Transverse colon (tissue), 4 donors: ENCODE data around the gene SPDYE4. TPM values are rescaled to one million over a fixed set of nuclear protein-coding genes. Genes with fewer than 3 reads are reported as not detected.

Experiments
- DNase-seq: peaks from one replicate; pipeline ENCODE4 v3.0.0-alpha.2; 2019
- H3K27ac ChIP-seq, 4 donors: fragments of 200-600 bp; sonication (generic); 2 replicates each; pipeline ENCODE4 v1.5.1; 2016 to 2018; ENCODE audit warnings: inconsistent platforms in 4 of 4
- H3K27me3 ChIP-seq: fragments of 200-600 bp; sonication (generic); 2 replicates; pipeline ENCODE4 v1.5.1; 2017; ENCODE audit warnings: inconsistent platforms
- H3K36me3 ChIP-seq, 4 donors: fragments of 200-600 bp; sonication (generic); 2 replicates each; pipeline ENCODE4 v1.5.1; 2017 to 2019; ENCODE audit warnings: inconsistent platforms in 4 of 4
- H3K4me1 ChIP-seq, 4 donors: fragments of 200-600 bp; sonication (generic); 2 replicates each; pipeline ENCODE4 v1.5.1; 2017 to 2020; ENCODE audit warnings: inconsistent platforms in 4 of 4
- H3K4me3 ChIP-seq, 4 donors: fragments of 200-600 bp; sonication (generic); 1 replicate in 1 of 4; 2 replicates in 3 of 4; pipeline versions ENCODE4 v1.5.1 to v1.6.1; 2017 to 2019; ENCODE audit warnings: inconsistent platforms in 4 of 4
- H3K9me3 ChIP-seq, 2 donors: fragments of 200-600 bp; sonication (generic); 2 replicates each; pipeline ENCODE4 v1.5.1; 2017 to 2019; ENCODE audit warnings: inconsistent platforms in 2 of 2
- EP300 ChIP-seq: sonication (generic); formaldehyde crosslinking; IDR thresholded peaks from one replicate; pipeline ENCODE4 v1.6.1; 2017; ENCODE audit warnings: antibody characterized with exemption, low read depth
- POLR2A ChIP-seq: fragments of 450-650 bp; IDR thresholded peaks from one replicate; pipeline ENCODE4 v1.6.1; 2016; ENCODE audit warnings: antibody characterized with exemption, mild to moderate bottlenecking, moderate library complexity
- POLR2AphosphoS5 ChIP-seq, 3 donors: sonication (generic); formaldehyde crosslinking; IDR thresholded peaks; one replicate each; pipeline ENCODE4 v1.6.1; 2016; ENCODE audit warnings: antibody characterized with exemption in 3 of 3
- WGBS, 2 donors: methylation state at CpG; one replicate each; pipeline ENCODE4 v1.1.5; 2018; ENCODE audit warnings: low coverage in 1 of 2; 5-methylcytosine and 5-hydroxymethylcytosine counted together
- in situ Hi-C, 4 donors: fragments of 200-750 bp; cut with MboI; loops; one replicate each; pipeline versions ENCODE4 v1.15.0 to v1.15.1; 2017; ENCODE audit warnings: low sequenced_read_pairs in 3 of 4, low pct_ligation_motif_present in 1 of 4, low pct_unique_long_range_greater_than_20kb in 1 of 4
- intact Hi-C: fragments of 100-400 bp; cut with DNase I; formaldehyde crosslinking; loops from one replicate; pipeline ENCODE4 v1.15.1; 2023; ENCODE audit warnings: low total_unique reads
- total RNA-seq, 4 donors: library from RNA; depleted of rRNA; stranded (reverse); fragments of >200 nt; gene quantifications; one replicate each; pipeline ENCODE4 v1.1.0, GENCODE V29; 2016
- TF ChIP-seq, protein P1 (sequence below), 5 experiments: fragments of 200-600 bp in 3 of 5; fragments of 450-650 bp in 2 of 5; sonication (generic) in 3 of 5; IDR thresholded peaks; 1 replicate in 2 of 5; 2 replicates in 3 of 5; pipeline ENCODE4 v1.5.1; 2016 to 2017; ENCODE audit warnings: antibody characterized with exemption in 5 of 5, inconsistent platforms in 3 of 5, mild to moderate bottlenecking in 2 of 5, moderate library complexity in 1 of 5

The SPDYE4 gene
- total RNA-seq, 4 donors from 2014 or later, result not detected

- H3K4me1 ChIP-seq, result peaks cover 0 to 6% (median 0%) of the 10 kb centered on the region in 4 donors
- H3K27ac ChIP-seq, result no peak overlapping the region
- no peak overlapping the region for H3K4me3 ChIP-seq
- no peaks in the 10 kb centered on the region for H3K36me3 ChIP-seq
- in situ Hi-C loops, result no loop called here
- 73 to 85% methylated on average over 4 of the region's 4 CpGs for WGBS, 2 donors
- H3K9me3 ChIP-seq, result no peaks in the 10 kb centered on the region
- peaks cover 8% of the 10 kb centered on the region for H3K27me3 ChIP-seq
- intact Hi-C loops, result no loop called here
- DNase-seq, result no peak
- TF ChIP-seq POLR2AphosphoS5 (IDR thresholded peaks at IDR 0.05), result no peak
Observed at GRCh38 chr17:8781776-8782175, 23.4 kb upstream of the SPDYE4 start.

DNA sequence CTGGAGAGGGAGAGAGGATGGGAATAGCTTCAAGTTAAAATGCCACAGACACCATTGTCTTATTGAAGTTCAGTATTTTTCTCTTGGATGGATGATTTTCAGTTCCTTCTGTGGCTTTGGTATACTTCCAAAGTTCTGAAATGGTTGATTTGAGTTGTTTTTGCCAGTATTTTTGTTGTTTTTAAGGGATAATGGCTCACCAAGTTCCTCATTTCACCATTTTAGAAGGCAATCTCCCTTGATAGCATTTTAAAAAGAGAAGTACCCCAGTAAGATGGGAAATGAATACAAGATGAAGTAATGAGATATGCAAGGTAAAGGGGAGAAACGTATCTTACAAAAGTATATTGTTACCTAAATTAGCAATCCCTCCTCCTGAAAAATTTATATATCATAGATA lies 18.5 kb upstream of the SPDYE4 start:
- intact Hi-C loops (no loop called here), in situ Hi-C loops (no loop called here)
- Histone ChIP-seq H3K4me3 (no peak overlapping the region), H3K27me3 (peaks cover 15% of the 10 kb centered on the region), H3K9me3 (peaks cover 0 to 3% of the 10 kb centered on the region in 2 donors), H3K4me1 (no peaks in the 10 kb centered on the region), H3K27ac (no peak overlapping the region), H3K36me3 (no peaks in the 10 kb centered on the region)
- 67 to 76% methylated on average over 1 of the region's 1 CpG for WGBS, 2 donors
- TF ChIP-seq EP300 (no peak), POLR2A (no peak)
- DNase-seq, result no peak

DNA sequence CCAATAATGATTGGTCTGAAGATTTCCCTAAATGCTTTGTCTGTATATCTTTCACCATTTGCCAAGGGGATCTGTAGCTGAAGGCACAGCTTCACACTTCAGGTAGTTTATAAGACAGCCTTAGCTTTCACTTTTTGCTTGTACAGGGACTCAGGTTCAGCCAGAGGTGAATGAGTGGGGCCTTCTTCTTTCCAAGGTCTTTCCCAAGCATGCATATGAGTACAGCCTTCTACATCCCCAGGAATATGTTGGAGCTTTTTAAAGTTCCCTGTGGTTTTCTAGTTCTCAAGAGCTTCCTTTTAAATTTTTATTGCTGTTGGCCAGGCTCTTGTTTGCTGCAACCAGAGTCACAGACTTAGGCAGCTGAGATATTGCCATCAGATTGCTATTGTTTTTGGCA lies 17.9 kb upstream of the SPDYE4 start:
- Histone ChIP-seq H3K4me3 (no peak overlapping the region), H3K27ac (no peak overlapping the region), H3K4me1 (no peaks in the 10 kb centered on the region), H3K9me3 (peaks cover 0 to 3% of the 10 kb centered on the region in 2 donors), H3K27me3 (peaks cover 15% of the 10 kb centered on the region), H3K36me3 (no peaks in the 10 kb centered on the region)
- TF ChIP-seq POLR2A (no peak), POLR2AphosphoS5 (IDR thresholded peaks at IDR 0.05) (no peak), EP300 (no peak)
- TF ChIP-seq, protein P1, sequence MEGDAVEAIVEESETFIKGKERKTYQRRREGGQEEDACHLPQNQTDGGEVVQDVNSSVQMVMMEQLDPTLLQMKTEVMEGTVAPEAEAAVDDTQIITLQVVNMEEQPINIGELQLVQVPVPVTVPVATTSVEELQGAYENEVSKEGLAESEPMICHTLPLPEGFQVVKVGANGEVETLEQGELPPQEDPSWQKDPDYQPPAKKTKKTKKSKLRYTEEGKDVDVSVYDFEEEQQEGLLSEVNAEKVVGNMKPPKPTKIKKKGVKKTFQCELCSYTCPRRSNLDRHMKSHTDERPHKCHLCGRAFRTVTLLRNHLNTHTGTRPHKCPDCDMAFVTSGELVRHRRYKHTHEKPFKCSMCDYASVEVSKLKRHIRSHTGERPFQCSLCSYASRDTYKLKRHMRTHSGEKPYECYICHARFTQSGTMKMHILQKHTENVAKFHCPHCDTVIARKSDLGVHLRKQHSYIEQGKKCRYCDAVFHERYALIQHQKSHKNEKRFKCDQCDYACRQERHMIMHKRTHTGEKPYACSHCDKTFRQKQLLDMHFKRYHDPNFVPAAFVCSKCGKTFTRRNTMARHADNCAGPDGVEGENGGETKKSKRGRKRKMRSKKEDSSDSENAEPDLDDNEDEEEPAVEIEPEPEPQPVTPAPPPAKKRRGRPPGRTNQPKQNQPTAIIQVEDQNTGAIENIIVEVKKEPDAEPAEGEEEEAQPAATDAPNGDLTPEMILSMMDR (IDR thresholded peaks at IDR 0.05), result no peak
- intact Hi-C loops, result no loop called here
- in situ Hi-C loops, result no loop called here
- no peak for DNase-seq

DNA sequence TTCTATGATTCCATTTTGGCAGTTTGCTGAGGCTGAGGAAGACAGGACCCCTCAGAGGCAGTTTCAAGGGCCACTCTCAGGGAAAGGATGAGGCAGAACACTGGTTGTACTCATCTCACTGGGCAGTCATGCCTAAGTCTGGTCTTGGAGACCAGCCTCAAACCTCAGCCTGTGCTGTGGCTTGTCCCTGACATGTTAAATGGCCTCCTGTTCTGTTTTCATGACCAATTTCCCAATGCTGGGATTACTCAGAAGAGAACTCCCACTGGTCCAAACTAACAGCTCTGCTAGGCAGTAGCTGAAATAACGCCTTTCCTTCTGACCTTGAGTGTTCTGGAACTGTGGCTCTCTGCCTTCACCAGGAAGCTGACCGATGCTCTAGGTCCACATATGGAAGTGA lies 8.4 kb upstream of the SPDYE4 start:
- DNase-seq, result no peak
- no peak overlapping the region for H3K27ac ChIP-seq
- H3K4me3 ChIP-seq, result no peak overlapping the region
- no peaks in the 10 kb centered on the region for H3K9me3 ChIP-seq
- H3K36me3 ChIP-seq, result no peaks in the 10 kb centered on the region
- TF ChIP-seq POLR2A (no peak), EP300 (no peak), POLR2AphosphoS5 (IDR thresholded peaks at IDR 0.05) (no peak)
- TF ChIP-seq, protein P1 (IDR thresholded peaks at IDR 0.05), result no peak
- in situ Hi-C loops, result no loop called here
- H3K27me3 ChIP-seq, result no peaks in the 10 kb centered on the region
- intact Hi-C loops, result no loop called here
- WGBS, 2 donors, result 92 to 100% methylated on average over 2 of the region's 2 CpGs
- H3K4me1 ChIP-seq, result no peaks in the 10 kb centered on the region

DNA sequence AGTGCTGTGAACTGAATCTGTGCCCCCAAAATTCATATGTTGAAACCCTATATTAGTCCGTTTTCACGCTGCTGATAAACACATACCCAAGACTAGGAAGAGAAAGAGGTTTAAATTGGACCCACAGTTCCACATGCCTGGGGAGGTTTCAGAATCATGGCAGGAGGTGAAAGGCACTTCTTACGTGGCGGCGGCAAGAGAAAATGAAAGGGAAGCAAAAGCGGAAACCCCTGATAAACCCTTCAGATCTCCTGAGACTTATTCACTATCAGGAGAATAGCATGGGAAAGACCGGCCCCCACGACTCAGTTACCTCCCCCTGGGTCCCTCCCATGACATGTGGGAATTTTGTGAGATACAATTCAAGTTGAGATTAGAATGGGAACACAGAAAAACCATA lies 3.7 kb upstream of the SPDYE4 start:
- no peaks in the 10 kb centered on the region for H3K4me1 ChIP-seq
- in situ Hi-C loops (no loop called here), intact Hi-C loops (loop anchor here (1.0 to 5.0 kb wide), 2 partner anchors 24 to 1360 kb away; no protein-coding TSS in a partner anchor)
- no peaks in the 10 kb centered on the region for H3K27me3 ChIP-seq
- WGBS, 2 donors, result 75 to 92% methylated on average over 8 of the region's 8 CpGs
- no peak overlapping the region for H3K27ac ChIP-seq
- H3K36me3 ChIP-seq, result no peaks in the 10 kb centered on the region
- no peaks in the 10 kb centered on the region for H3K9me3 ChIP-seq
- no peak overlapping the region for H3K4me3 ChIP-seq
- no peak for TF ChIP-seq EP300
- TF ChIP-seq POLR2A, result no peak
- TF ChIP-seq POLR2AphosphoS5 (IDR thresholded peaks at IDR 0.05), result no peak
- TF ChIP-seq, protein P1 (IDR thresholded peaks at IDR 0.05), result no peak
- DNase-seq, result no peak
